Mammary epithelial cell (primary cell): Measurements from ENCODE around the gene AGPS.

Source experiments
- CTCF ChIP-seq, 2 donors: IDR thresholded peaks in 1 of 2; conservative IDR thresholded peaks in 1 of 2; 2 replicates each; pipeline ENCODE4 v1.5.1; 2011 to 2012; ENCODE audit warnings: inconsistent platforms in 2 of 2, low read length in 2 of 2, mild to moderate bottlenecking in 2 of 2, control low read depth in 1 of 2, low read depth in 1 of 2; ENCODE audit not compliant: insufficient read depth in 1 of 2; ENCODE audit errors: extremely low read depth in 1 of 2
- EZH2 ChIP-seq: IDR thresholded peaks from 2 replicates; pipeline ENCODE4 v1.6.1; 2012; ENCODE audit warnings: low read length, inconsistent platforms, borderline replicate concordance

GRCh38 chr2:177348733-177349693 is 43.6 kb upstream of the AGPS start:
- TF ChIP-seq CTCF (conservative IDR thresholded peaks at IDR 0.05 in 1 of 2, IDR thresholded peaks at IDR 0.05 in 1 of 2; ENCODE audit: extremely low read depth in 1 of 2, insufficient read depth in 1 of 2, low read depth in 1 of 2, low read length in 2 of 2) = no peak
- no peak for TF ChIP-seq EZH2
